ENCODE measurements around the gene LONP1.

DNA sequence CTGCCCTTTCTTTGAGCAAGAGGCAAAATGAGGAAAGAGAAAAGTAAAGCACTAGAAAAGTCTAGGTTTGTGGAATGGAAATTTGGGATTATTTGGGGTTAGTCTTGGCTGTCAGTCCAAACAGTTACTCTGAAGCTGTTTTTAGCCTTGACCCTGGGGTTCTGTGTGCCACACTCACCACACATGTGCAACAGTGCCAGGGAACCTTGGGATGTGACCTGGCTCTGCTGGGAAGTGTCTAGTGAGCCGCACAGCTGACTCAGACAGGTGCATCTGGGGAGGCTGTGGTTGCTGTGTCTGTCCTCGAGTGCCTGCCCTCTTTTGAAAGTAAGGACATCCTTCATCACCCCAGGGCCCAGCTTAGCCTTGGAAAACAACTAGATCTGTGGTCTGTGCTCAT lies 55.4 kb downstream of the LONP1 start:
- TF ChIP-seq, protein P1, sequence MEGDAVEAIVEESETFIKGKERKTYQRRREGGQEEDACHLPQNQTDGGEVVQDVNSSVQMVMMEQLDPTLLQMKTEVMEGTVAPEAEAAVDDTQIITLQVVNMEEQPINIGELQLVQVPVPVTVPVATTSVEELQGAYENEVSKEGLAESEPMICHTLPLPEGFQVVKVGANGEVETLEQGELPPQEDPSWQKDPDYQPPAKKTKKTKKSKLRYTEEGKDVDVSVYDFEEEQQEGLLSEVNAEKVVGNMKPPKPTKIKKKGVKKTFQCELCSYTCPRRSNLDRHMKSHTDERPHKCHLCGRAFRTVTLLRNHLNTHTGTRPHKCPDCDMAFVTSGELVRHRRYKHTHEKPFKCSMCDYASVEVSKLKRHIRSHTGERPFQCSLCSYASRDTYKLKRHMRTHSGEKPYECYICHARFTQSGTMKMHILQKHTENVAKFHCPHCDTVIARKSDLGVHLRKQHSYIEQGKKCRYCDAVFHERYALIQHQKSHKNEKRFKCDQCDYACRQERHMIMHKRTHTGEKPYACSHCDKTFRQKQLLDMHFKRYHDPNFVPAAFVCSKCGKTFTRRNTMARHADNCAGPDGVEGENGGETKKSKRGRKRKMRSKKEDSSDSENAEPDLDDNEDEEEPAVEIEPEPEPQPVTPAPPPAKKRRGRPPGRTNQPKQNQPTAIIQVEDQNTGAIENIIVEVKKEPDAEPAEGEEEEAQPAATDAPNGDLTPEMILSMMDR (IDR thresholded peaks at IDR 0.05), result no peak
- TF ChIP-seq, protein P2, sequence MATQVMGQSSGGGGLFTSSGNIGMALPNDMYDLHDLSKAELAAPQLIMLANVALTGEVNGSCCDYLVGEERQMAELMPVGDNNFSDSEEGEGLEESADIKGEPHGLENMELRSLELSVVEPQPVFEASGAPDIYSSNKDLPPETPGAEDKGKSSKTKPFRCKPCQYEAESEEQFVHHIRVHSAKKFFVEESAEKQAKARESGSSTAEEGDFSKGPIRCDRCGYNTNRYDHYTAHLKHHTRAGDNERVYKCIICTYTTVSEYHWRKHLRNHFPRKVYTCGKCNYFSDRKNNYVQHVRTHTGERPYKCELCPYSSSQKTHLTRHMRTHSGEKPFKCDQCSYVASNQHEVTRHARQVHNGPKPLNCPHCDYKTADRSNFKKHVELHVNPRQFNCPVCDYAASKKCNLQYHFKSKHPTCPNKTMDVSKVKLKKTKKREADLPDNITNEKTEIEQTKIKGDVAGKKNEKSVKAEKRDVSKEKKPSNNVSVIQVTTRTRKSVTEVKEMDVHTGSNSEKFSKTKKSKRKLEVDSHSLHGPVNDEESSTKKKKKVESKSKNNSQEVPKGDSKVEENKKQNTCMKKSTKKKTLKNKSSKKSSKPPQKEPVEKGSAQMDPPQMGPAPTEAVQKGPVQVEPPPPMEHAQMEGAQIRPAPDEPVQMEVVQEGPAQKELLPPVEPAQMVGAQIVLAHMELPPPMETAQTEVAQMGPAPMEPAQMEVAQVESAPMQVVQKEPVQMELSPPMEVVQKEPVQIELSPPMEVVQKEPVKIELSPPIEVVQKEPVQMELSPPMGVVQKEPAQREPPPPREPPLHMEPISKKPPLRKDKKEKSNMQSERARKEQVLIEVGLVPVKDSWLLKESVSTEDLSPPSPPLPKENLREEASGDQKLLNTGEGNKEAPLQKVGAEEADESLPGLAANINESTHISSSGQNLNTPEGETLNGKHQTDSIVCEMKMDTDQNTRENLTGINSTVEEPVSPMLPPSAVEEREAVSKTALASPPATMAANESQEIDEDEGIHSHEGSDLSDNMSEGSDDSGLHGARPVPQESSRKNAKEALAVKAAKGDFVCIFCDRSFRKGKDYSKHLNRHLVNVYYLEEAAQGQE (IDR thresholded peaks at IDR 0.05), result no peak
- no peak for TF ChIP-seq CBX8 (IDR thresholded peaks at IDR 0.05)
- TF ChIP-seq POLR2A (IDR thresholded peaks at IDR 0.05; ENCODE audit: low read length), result no peak
- TF ChIP-seq EP300 (IDR thresholded peaks at IDR 0.05), result no peak
- TF ChIP-seq SMC3 (IDR thresholded peaks at IDR 0.05), result no peak
- no peak for TF ChIP-seq GATA3 (IDR thresholded peaks at IDR 0.05; ENCODE audit: borderline replicate concordance)
- TF ChIP-seq KDM1A (IDR thresholded peaks at IDR 0.05; ENCODE audit: low read depth), result no peak
- TF ChIP-seq JUNB (IDR thresholded peaks at IDR 0.05), result no peak
- TF ChIP-seq, protein P3, sequence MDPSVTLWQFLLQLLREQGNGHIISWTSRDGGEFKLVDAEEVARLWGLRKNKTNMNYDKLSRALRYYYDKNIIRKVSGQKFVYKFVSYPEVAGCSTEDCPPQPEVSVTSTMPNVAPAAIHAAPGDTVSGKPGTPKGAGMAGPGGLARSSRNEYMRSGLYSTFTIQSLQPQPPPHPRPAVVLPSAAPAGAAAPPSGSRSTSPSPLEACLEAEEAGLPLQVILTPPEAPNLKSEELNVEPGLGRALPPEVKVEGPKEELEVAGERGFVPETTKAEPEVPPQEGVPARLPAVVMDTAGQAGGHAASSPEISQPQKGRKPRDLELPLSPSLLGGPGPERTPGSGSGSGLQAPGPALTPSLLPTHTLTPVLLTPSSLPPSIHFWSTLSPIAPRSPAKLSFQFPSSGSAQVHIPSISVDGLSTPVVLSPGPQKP (IDR thresholded peaks at IDR 0.05; ENCODE audit: low read depth, low read length), result no peak

All from A549 (cell line).